Neural progenitor cell (in vitro differentiated cells): ENCODE results near the gene MED13L. TPM values are rescaled to one million over a fixed set of nuclear protein-coding genes. Genes with fewer than 3 reads are reported as not detected.
A peak's percentile ranks its signal among the peaks of the same experiment; 100 is the strongest.

Experiments
- DNase-seq: peaks from one replicate; pipeline ENCODE4 v3.0.0-alpha.2; 2016; ENCODE audit warnings: low spot score
- H2AFZ ChIP-seq: fragments of 200-600 bp; sonication (generic); replicated peaks from 2 replicates; pipeline ENCODE4 v1.6.1; 2016; ENCODE audit warnings: antibody characterized with exemption
- H3F3A ChIP-seq: fragments of 200-600 bp; sonication (generic); 2 replicates; pipeline ENCODE4 v1.6.1; 2016; ENCODE audit warnings: antibody characterized with exemption, low read depth
- H3K27ac ChIP-seq: fragments of 200-600 bp; sonication (generic); 2 replicates; pipeline ENCODE4 v1.5.1; 2016; ENCODE audit warnings: mild to moderate bottlenecking
- H3K27me3 ChIP-seq: fragments of 200-600 bp; sonication (generic); 2 replicates; pipeline ENCODE4 v1.6.1; 2016; ENCODE audit warnings: mild to moderate bottlenecking, moderate library complexity
- H3K36me3 ChIP-seq: fragments of 200-600 bp; sonication (generic); 2 replicates; pipeline ENCODE4 v1.5.1; 2016
- H3K4me1 ChIP-seq: fragments of 200-600 bp; sonication (generic); 2 replicates; pipeline ENCODE4 v1.6.1; 2016; ENCODE audit warnings: mixed run types
- H3K4me2 ChIP-seq: fragments of 200-600 bp; sonication (generic); 2 replicates; pipeline ENCODE4 v1.6.1; 2016
- H3K4me3 ChIP-seq: fragments of 200-600 bp; sonication (generic); 2 replicates; pipeline ENCODE4 v1.5.1; 2016
- H3K79me2 ChIP-seq: fragments of 200-600 bp; sonication (generic); 2 replicates; pipeline ENCODE4 v1.6.1; 2016; ENCODE audit warnings: low read depth
- H3K9ac ChIP-seq: fragments of 200-600 bp; sonication (generic); 2 replicates; pipeline ENCODE4 v1.6.1; 2016
- H3K9me3 ChIP-seq: fragments of 200-600 bp; sonication (generic); 2 replicates; pipeline ENCODE4 v1.5.1; 2016; ENCODE audit warnings: low read depth
- H4K20me1 ChIP-seq: fragments of 200-600 bp; sonication (generic); 2 replicates; pipeline ENCODE4 v1.6.1; 2016; ENCODE audit warnings: low read depth
- H3K27ac Mint-ChIP-seq: 3 replicates; pipeline ENCODE4 v1.8.0; 2021; ENCODE audit warnings: mixed read lengths
- H3K27me3 Mint-ChIP-seq: 2 replicates; pipeline ENCODE4 v1.8.0; 2022; ENCODE audit warnings: low read depth, mild to moderate bottlenecking, inconsistent platforms, moderate library complexity, mixed read lengths; ENCODE audit not compliant: insufficient read depth
- H3K36me3 Mint-ChIP-seq: 3 replicates; pipeline ENCODE4 v1.8.0; 2021; ENCODE audit warnings: mixed read lengths
- H3K4me1 Mint-ChIP-seq: 3 replicates; pipeline ENCODE4 v1.8.0; 2021; ENCODE audit warnings: mixed read lengths
- H3K4me3 Mint-ChIP-seq: 3 replicates; pipeline ENCODE4 v1.8.0; 2021; ENCODE audit warnings: mild to moderate bottlenecking, moderate library complexity, mixed read lengths
- H3K9me3 Mint-ChIP-seq: 3 replicates; pipeline ENCODE4 v1.8.0; 2020; ENCODE audit warnings: mixed read lengths
- CTCF ChIP-seq: fragments of 200-600 bp; sonication (generic); IDR thresholded peaks from 2 replicates; pipeline ENCODE4 v1.5.1; 2017; ENCODE audit warnings: antibody characterized with exemption, mild to moderate bottlenecking
- EZH2 ChIP-seq: fragments of 200-600 bp; sonication (generic); IDR thresholded peaks from 2 replicates; pipeline ENCODE4 v1.6.1; 2017; ENCODE audit warnings: antibody characterized with exemption, mild to moderate bottlenecking, moderate library complexity
- EZH2phosphoT487 ChIP-seq: fragments of 200-600 bp; sonication (generic); IDR thresholded peaks from 2 replicates; pipeline ENCODE4 v1.6.1; 2017; ENCODE audit warnings: antibody characterized with exemption
- total RNA-seq: library from RNA; depleted of rRNA; stranded (reverse); fragments of >200 nt; gene quantifications from 2 replicates; pipeline ENCODE4 v1.2.3, GENCODE V29; 2015; ENCODE audit warnings: low replicate concordance

MED13L gene
- total RNA-seq, 1 donor from 2014 or later: 149 TPM

DNA sequence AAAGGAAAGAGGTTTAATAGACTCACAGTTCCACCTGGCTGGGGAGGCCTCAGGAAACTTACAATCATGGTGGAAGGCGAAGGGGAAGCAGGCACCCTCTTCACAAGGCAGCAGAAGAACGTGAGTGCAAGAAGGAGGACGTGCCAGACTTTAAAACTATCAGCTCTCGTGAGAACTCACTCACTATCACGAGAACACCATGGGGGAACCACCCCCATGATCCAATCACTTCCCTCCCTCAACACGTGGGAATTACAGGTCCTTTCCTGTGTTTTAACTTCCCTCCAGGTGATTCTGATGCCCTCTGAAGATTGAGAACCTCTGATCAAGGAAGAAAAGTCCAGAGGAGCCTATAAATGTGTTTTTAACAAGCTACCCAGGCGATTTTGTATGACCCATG is 358.7 kb downstream of the MED13L start:
- no peak overlapping the region for H3K4me3 ChIP-seq
- no peak overlapping the region for H3K27ac ChIP-seq
- no peaks in the 10 kb centered on the region for H3K36me3 ChIP-seq
- peaks cover 11% of the 10 kb centered on the region for H3K9me3 Mint-ChIP-seq
- peaks cover 2% of the 10 kb centered on the region for H3K4me1 Mint-ChIP-seq
- H3K27me3 ChIP-seq: peaks cover 29% of the 10 kb centered on the region
- no peak for DNase-seq
- no peaks in the 10 kb centered on the region for H4K20me1 ChIP-seq
- H3K4me2 ChIP-seq: no peak overlapping the region
- H3K4me3 Mint-ChIP-seq: no peak overlapping the region
- no peak overlapping the region for H3K27ac Mint-ChIP-seq
- H3K9me3 ChIP-seq: no peaks in the 10 kb centered on the region
- no peaks in the 10 kb centered on the region for H3K79me2 ChIP-seq
- H3K36me3 Mint-ChIP-seq: no peaks in the 10 kb centered on the region
- no peak overlapping the region for H2AFZ ChIP-seq
- TF ChIP-seq EZH2phosphoT487 (no peak), EZH2 (no peak), CTCF (no peak)
- H3F3A ChIP-seq: no peaks in the 10 kb centered on the region
- no peaks in the 10 kb centered on the region for H3K4me1 ChIP-seq
- H3K27me3 Mint-ChIP-seq: peaks cover 28% of the 10 kb centered on the region
- no peak overlapping the region for H3K9ac ChIP-seq

DNA sequence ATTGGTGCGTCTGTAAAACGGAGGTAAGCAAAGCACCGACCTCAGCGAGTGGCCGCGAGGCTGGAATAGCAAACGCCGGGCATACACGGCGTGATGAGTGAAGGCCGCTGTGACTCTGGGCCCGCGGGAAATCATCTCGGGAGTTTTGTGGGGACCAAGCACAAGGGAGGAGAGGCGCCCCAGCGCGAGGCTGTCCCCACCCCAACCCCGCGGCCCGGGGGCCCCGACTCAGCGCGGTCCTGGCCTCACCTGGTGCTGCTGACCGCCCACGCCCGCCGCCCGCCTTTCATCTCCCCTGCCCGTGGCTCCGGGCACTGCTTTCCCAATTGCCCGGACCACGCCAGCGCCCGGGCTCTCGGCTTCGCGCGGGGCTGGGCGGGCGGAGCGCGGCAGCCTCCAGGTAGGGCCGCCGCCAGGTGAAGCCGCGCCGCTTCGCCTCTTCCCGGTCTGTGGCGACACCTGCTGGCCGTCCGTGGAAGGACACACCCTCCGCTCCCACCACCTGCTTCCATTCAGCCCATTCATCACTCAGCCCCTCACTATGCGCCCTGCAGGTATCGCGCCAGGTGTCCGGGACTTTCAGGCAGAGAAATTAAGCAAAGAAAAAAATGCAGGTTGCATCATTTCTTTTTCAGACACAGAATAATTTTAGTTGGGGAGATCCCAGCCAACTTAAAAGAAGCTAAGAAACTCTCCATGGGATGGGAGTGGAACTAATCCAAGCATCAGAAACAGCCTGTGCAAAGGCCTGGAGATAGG is 360.4 kb downstream of the MED13L start:
- Histone ChIP-seq H3K4me2 (peak overlapping the region; percentile 83), H3F3A (no peaks in the 10 kb centered on the region), H3K9ac (no peak overlapping the region), H4K20me1 (no peaks in the 10 kb centered on the region), H3K4me1 (no peaks in the 10 kb centered on the region), H3K36me3 (no peaks in the 10 kb centered on the region), H3K79me2 (no peaks in the 10 kb centered on the region), H3K9me3 (no peaks in the 10 kb centered on the region), H3K4me3 (peak overlapping the region; percentile 44), H2AFZ (peak overlapping the region; percentile 38), H3K27me3 (peaks cover 29% of the 10 kb centered on the region), H3K27ac (no peak overlapping the region)
- peaks cover 28% of the 10 kb centered on the region for H3K27me3 Mint-ChIP-seq
- H3K27ac Mint-ChIP-seq: no peak overlapping the region
- H3K9me3 Mint-ChIP-seq: peaks cover 1% of the 10 kb centered on the region
- H3K36me3 Mint-ChIP-seq: no peaks in the 10 kb centered on the region
- peak overlapping the region; percentile 46 for H3K4me3 Mint-ChIP-seq
- peaks cover 2% of the 10 kb centered on the region for H3K4me1 Mint-ChIP-seq
- DNase-seq: peak; percentile 77
- TF ChIP-seq EZH2phosphoT487 (peak; percentile 37), EZH2 (peak; percentile 52), CTCF (peak; percentile 96)

GRCh38 chr12:115914122-115914521 is 363.4 kb downstream of the MED13L start:
- Mint-ChIP-seq H3K9me3 (no peaks in the 10 kb centered on the region), H3K27me3 (peaks cover 31% of the 10 kb centered on the region), H3K4me1 (peaks cover 6% of the 10 kb centered on the region), H3K27ac (no peak overlapping the region), H3K4me3 (no peak overlapping the region), H3K36me3 (no peaks in the 10 kb centered on the region)
- Histone ChIP-seq H3K36me3 (no peaks in the 10 kb centered on the region), H3K9ac (no peak overlapping the region), H3K9me3 (no peaks in the 10 kb centered on the region), H3K4me2 (no peak overlapping the region), H3K4me3 (no peak overlapping the region), H3K4me1 (no peaks in the 10 kb centered on the region), H4K20me1 (no peaks in the 10 kb centered on the region), H3K79me2 (no peaks in the 10 kb centered on the region), H3K27me3 (peaks cover 29% of the 10 kb centered on the region), H3K27ac (no peak overlapping the region), H2AFZ (no peak overlapping the region), H3F3A (peaks cover 4% of the 10 kb centered on the region)
- no peak for DNase-seq
- TF ChIP-seq CTCF: no peak
- no peak for TF ChIP-seq EZH2phosphoT487
- no peak for TF ChIP-seq EZH2
